ENCODE results near the gene ZNF195.
"Not testable (repeated sequence)": the region's sequence is repeated elsewhere in the genome, so short reads cannot be mapped to it uniquely, and the experiment has no call there.

Gene ZNF195

DNA sequence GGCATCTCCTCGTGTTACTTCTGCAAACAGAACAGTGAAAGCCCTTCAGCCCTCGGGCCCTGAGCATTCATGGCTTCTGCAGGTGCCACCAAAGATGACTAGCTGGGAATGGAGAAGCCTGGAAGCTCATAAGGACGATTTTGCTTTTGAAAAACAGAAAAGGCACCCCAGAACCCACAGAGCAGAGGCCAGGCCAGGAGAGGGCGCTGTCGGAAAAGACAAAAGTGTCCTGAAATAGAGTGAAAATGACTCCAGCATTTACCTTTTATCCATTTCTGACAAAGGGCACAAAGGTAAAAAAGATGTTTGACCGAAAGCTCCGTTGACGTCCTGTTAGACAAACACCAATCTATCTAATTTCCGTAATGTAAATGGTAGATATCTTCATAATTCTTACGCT lies 37.6 kb downstream of the ZNF195 start:
- no peak overlapping the region for H3K4me3 ChIP-seq (ENCODE audit: low read depth, low read length)
- TF ChIP-seq, protein P1, sequence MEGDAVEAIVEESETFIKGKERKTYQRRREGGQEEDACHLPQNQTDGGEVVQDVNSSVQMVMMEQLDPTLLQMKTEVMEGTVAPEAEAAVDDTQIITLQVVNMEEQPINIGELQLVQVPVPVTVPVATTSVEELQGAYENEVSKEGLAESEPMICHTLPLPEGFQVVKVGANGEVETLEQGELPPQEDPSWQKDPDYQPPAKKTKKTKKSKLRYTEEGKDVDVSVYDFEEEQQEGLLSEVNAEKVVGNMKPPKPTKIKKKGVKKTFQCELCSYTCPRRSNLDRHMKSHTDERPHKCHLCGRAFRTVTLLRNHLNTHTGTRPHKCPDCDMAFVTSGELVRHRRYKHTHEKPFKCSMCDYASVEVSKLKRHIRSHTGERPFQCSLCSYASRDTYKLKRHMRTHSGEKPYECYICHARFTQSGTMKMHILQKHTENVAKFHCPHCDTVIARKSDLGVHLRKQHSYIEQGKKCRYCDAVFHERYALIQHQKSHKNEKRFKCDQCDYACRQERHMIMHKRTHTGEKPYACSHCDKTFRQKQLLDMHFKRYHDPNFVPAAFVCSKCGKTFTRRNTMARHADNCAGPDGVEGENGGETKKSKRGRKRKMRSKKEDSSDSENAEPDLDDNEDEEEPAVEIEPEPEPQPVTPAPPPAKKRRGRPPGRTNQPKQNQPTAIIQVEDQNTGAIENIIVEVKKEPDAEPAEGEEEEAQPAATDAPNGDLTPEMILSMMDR (IDR thresholded peaks at IDR 0.05; ENCODE audit: low read depth, low read length): peak; percentile 93
- TF ChIP-seq, protein P2, sequence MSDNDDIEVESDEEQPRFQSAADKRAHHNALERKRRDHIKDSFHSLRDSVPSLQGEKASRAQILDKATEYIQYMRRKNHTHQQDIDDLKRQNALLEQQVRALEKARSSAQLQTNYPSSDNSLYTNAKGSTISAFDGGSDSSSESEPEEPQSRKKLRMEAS (IDR thresholded peaks at IDR 0.05; ENCODE audit: low read depth, low read length): no peak
- TF ChIP-seq POLR2A (IDR thresholded peaks at IDR 0.05; ENCODE audit: extremely low read depth, insufficient read length) (no peak), MYC (IDR thresholded peaks at IDR 0.05; ENCODE audit: low read depth, low read length) (no peak)
- peak; percentile 71 for DNase-seq (ENCODE audit: low read depth)

DNA sequence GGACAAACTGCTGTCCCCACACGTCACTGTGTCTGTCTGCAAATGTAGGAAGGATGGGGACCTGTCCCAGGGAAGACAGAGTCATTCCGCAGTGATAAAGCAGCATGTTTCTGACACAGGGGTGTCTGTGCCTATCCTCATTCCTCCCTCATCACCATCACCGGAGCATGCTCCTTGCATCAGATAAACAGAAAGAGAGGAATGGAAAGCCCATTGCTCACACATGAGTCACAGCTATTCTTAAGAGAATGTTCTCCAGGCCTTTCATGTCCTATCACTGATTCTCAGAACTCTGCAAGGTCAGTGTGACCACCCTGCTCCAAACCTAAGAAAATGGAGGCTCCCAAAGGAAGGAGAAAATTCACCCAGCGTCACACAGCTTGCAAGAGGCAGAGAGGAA lies 38.9 kb downstream of the ZNF195 start:
- no peak overlapping the region for H3K4me3 ChIP-seq (ENCODE audit: low read depth, low read length)
- no peak for DNase-seq (ENCODE audit: low read depth)
- TF ChIP-seq, protein P2 (IDR thresholded peaks at IDR 0.05; ENCODE audit: low read depth, low read length): no peak
- TF ChIP-seq, protein P1 (IDR thresholded peaks at IDR 0.05; ENCODE audit: low read depth, low read length): no peak
- TF ChIP-seq POLR2A (IDR thresholded peaks at IDR 0.05; ENCODE audit: extremely low read depth, insufficient read length): no peak

DNA sequence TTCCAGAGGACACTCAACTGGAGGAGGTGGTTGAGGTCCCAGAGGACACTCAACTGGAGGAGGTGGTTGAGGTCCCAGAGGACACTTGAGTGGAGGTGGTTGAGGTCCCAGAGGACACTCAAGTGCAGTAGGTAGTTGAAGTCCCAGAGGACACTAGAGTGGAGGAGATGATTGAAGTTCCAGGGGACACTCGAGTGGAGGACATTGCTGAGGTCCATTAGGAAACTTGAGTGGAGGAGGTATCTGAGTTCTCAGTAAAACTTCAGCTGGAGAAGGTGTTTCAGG lies 39.7 kb downstream of the ZNF195 start:
- no peak for DNase-seq (ENCODE audit: low read depth)
- no peak overlapping the region for H3K4me3 ChIP-seq (ENCODE audit: low read depth, low read length)
- TF ChIP-seq MYC (IDR thresholded peaks at IDR 0.05; ENCODE audit: low read depth, low read length): no peak
- TF ChIP-seq, protein P2 (IDR thresholded peaks at IDR 0.05; ENCODE audit: low read depth, low read length): no peak
- TF ChIP-seq, protein P1 (IDR thresholded peaks at IDR 0.05; ENCODE audit: low read depth, low read length): no peak

DNA sequence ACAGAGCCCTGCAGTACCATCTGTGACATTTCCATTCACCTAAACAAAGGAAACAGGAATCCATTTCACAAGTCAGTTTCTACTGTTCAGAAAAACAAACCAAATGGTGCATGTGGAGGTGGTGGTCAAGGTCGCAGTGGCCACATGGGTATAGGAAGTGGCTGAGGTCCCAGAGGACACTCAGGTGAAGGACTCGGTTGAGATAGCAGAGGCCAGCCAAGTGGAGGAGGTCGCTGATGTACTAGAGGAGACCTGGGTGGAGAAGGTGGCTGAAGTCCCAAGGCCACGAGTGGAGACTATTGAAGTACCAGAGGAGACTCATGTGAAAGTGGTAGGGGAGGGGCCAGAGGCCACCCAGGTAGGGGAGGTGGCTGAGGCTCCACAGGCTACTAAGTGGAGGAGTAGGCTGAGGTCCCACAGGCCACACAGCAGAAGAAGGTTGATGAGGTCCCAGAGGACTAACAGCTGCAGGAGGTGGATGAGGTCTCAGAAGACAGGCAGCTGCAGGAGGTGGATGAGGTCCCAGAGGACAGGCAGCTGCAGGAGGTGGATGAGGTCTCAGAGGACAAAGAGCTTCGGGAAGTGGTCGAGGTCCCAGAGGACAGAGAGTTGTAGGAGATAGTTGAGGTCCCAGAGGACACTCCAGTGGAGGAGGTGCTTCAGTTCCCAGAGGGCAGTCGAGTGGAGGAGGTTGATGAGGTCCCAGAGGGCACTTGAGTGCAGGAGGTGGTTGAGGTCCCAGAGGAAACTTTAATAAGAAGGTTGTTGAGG lies 40.2 kb downstream of the ZNF195 start:
- peak; percentile 73 for DNase-seq (ENCODE audit: low read depth)
- TF ChIP-seq, protein P2 (IDR thresholded peaks at IDR 0.05; ENCODE audit: low read depth, low read length): no peak
- TF ChIP-seq, protein P1 (IDR thresholded peaks at IDR 0.05; ENCODE audit: low read depth, low read length): no peak
- TF ChIP-seq POLR2A (IDR thresholded peaks at IDR 0.05; ENCODE audit: extremely low read depth, insufficient read length): no peak
- no peak for TF ChIP-seq MYC (IDR thresholded peaks at IDR 0.05; ENCODE audit: low read depth, low read length)
- no peak overlapping the region for H3K4me3 ChIP-seq (ENCODE audit: low read depth, low read length)

DNA sequence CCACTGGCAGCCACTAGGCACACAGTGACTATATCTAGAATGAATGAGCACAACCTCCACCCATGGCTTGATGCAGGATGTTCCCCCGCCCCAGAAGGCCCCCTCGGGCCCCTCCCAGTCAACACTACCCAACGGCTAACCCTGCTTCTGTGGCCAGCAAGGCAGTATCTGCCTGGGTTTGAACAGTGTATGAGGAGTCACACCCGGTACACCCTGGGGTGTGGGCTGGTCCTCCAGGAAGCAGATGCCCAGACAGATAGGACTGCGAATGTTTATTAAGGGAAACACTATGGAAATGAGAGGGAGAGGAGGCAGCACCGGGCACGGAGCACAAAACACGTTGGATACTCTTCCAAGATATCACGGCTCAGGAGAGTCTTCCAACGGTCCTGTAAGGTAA lies 42.5 kb downstream of the ZNF195 start:
- H3K4me3 ChIP-seq (ENCODE audit: low read depth, low read length); DNase-seq (ENCODE audit: low read depth): not testable (repeated sequence)

DNA sequence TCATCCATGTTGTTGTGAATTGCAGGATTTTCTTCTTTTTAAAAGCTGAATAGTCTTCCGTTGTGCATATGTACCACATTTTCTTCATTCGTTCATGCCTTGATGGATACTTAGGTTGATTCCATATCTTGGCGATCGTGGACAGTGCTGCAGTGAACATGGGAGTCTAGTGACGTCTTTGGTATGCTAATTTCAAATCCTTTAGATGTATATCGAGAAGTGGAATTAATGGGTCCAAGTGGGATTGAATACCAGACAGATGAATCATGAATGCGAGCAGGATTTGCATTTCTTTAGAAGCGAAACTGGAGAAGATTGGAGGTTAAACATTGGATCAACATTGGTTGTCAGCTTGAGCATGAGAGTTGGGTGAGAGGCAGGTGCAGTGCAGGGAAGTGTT lies 45.8 kb downstream of the ZNF195 start:
- not testable (repeated sequence) for DNase-seq (ENCODE audit: low read depth); H3K4me3 ChIP-seq (ENCODE audit: low read depth, low read length)

DNA sequence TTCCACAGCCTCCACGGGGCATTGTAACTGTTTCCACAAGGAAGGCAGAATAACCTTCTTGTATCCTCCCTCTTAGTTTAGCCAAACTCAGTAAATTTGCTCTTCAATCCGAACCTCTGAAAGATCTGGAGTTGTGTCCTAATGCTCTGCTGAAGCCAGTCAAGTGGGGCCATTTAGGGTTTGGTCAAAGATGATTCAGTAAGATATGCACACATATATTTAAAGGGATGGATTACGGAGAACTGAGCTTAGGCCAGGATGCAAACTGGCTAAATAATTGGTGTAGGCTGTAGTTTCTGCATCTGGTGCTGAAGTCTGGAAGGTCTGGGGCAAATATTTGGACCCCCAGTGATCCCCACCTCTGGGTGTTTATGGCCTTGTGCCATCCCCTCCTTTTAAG lies 47.9 kb downstream of the ZNF195 start:
- DNase-seq (ENCODE audit: low read depth); H3K4me3 ChIP-seq (ENCODE audit: low read depth, low read length): not testable (repeated sequence)

DNA sequence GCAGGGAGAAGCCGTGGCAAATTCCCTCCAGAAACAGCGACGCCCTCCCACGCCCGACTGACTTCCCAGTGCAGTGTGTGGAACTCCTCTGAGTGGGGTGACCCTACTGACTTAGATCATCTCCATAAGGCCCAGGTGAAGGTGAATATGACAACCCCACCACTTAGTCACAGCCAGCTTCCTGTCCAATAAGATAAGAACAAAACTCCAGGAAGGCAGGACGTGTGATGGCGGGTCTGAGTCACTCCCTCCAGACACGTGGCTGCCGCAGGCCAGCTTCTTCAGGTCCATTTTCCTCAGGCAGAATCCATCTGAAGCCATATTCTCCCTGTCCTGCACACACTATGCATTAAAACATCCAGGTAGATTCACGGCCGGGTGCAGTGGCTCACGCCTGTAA lies 48.9 kb downstream of the ZNF195 start:
- DNase-seq (ENCODE audit: low read depth); H3K4me3 ChIP-seq (ENCODE audit: low read depth, low read length): not testable (repeated sequence)

DNA sequence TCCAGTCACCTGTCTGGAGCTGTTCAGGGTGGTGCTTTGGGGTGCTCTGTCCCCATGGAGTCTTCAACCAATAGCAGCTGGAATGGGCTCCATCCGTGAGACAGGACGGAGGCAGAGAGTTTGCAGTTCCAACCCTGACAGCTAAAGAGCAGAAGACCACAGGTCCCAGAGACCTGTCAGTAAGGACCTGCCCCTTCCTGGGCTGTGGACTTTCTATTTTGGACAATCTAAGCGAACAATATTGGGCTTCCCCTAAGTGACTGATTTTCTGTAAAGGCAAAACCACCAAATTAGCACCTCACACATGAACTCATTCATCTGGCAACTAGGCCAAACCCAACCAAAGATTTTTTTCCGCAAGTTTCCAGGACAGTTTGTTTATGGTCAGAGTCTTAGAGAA lies 50.4 kb downstream of the ZNF195 start:
- DNase-seq (ENCODE audit: low read depth); H3K4me3 ChIP-seq (ENCODE audit: low read depth, low read length): not testable (repeated sequence)

DNA sequence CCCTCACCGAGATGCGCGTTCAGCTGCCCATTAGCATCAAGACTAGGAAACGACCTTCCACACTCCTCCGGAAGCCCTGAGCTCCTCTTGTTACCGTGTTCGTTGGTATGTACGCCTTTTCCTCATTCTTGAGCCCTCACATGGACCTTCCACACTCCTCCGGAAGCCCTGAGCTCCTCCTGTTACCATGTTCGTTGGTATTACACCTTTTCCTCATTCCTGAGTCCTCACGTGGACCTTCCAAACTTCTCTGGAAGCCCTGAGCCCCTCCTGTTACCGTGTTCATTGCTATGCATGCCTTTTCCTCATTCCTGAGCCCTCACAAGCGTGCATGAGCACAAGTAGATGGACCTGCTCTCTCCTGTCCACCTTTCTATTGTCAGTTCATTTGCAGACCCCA lies 52.5 kb downstream of the ZNF195 start:
- not testable (repeated sequence) for H3K4me3 ChIP-seq (ENCODE audit: low read depth, low read length)

DNA sequence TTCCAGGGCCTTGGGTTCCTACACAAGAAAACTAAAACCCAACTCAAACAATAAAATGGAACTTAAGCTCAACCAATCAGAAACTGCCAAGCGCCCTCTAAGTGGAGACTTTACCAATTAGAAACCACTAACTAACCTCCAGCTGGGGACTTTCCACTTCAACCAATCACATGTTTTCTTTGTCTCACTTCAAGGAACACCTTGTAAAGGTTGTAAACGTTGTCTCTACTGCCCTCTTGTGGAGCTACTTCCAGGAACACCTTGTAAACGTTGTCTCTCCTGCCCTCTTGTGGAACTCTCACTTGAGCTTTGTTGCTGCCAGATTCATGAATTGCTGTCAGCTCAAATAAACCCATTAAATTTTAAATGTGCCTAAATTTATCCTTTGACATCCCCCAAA lies 54.2 kb downstream of the ZNF195 start:
- H3K4me3 ChIP-seq (ENCODE audit: low read depth, low read length); DNase-seq (ENCODE audit: low read depth): not testable (repeated sequence)

More for the DNA sequence above, 52.5 kb downstream of the ZNF195 start:
- not testable (repeated sequence) for DNase-seq (ENCODE audit: low read depth)
